Cerebellar cortex (tissue), 1 donor: ENCODE data around the gene FGF9.

Experiments
- DNase-seq: peaks from one replicate; pipeline ENCODE4 v3.0.0-alpha.2; 2015; ENCODE audit warnings: low spot score

FGF9 gene

DNA sequence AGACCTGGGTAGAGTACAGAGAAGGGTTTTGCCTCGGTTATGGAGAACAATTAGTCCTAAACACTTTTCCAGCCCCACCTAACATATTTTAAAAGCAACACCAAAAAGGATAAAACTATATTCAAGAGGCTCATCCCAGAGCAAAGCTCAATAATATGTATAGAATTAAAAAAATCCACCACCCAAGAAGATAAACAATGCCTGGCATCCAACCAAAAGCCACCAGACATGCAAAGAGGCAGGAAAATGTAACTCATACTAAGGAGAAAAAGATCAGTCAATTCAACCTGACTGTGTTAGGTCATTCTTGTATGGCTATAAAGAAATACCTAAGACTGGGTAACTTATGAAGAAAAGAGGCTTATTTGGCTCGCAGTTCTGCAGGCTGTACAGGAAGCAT is 39.3 kb downstream of the FGF9 start:
- DNase-seq: no peak

DNA sequence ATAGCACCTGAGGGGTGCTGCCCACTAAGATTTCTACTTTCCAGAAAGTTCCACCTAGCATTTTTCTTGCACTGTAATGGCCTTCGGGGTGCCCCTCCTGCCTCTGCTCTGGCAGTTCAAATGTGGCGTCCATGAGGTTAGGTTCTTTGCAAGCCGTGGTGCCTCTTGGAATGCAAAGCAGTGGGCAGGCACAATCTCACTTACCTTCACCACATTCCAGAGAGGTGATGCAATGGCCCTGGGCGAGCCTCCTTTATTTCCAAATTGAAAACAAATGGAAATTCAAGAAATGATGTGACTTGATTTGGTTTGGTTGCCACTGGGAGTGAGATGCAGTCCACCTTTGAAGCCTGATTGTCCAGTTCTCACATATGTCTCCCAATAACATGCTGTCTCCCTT is 46.9 kb downstream of the FGF9 start:
- DNase-seq: no peak

DNA sequence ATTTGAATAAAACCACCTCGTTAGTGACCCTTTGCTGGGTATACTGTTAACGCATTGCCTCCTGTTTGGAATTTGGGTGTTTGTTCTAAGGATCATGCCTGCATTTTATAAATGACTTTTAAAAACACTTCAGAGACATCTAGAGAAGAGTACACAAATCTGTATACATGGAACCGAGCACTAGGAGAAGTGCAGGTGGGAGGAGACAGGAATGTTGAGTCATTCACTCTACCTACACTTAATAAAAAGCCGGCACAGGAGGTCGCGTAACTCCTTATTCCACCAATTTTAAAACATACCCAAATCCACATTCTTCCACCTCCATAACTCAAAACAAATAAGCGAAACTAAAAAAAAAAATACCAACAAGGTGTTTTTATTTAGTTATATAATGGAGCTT is 48.6 kb downstream of the FGF9 start:
- no peak for DNase-seq

DNA sequence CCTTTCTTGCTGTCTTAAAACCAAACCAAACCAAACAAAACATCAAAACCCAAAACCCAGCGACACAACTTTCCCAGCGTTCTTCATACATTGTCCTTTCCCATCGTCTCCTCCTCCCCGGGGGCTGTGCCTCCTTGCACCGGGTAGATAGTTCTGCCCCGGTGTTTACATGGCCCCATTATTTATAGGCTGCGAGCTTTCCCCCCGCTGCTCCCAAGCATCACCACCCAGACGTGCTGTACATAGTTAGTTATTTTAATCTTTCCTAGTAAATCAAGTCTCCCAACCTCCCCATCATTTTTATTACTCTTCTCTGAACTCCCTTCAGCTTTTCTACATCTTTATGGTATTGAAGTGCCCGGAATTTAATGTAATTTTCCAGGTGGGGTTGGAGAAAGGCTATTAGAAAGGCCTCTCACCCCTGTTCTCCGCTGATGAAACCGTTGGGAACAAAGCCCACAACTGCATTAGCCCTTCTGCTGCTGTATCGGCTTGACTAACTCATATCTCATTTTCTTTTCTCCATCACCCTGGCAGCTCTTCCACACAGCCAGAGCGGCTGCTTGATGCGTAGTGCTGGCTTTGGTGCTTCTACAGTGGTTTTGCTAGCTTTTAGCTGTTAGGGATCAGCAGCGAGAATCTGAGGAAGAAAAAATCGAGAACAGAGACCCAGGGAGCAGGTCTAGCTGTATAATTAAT is 53.1 kb downstream of the FGF9 start:
- DNase-seq: no peak

DNA sequence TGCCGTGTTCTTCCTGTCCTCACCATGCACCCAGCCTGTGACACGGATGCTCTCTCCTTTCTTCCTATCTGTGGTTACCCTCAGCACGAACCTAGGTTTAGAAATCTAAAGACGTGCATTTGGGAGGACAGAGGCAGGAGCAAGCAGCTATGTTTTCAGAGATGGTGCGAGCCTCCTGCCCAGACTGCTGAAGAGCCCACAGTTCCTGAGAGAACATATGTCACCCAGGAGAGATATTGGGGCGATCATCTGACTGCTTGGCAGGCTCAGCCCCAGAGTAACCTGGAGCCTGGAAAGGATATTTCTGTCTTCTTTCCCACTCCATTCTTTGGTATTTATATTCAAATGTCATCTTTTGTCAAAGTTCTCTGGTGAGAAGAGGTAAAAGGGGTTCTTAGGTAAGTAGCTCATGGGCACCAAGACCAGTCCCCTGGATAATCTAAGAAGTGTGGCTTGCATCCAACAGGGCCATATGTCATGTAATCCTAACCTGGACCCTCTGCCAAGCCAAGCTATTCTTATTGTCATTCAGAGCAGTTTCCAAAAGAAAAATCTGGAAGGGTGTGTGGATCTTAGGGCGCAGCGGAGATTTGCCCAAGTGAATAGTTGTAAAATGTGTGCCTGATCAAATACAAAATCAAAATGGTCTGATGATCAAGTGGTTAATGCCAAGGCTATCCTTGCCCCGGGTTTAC is 59.5 kb downstream of the FGF9 start:
- peak; percentile 91 for DNase-seq

DNA sequence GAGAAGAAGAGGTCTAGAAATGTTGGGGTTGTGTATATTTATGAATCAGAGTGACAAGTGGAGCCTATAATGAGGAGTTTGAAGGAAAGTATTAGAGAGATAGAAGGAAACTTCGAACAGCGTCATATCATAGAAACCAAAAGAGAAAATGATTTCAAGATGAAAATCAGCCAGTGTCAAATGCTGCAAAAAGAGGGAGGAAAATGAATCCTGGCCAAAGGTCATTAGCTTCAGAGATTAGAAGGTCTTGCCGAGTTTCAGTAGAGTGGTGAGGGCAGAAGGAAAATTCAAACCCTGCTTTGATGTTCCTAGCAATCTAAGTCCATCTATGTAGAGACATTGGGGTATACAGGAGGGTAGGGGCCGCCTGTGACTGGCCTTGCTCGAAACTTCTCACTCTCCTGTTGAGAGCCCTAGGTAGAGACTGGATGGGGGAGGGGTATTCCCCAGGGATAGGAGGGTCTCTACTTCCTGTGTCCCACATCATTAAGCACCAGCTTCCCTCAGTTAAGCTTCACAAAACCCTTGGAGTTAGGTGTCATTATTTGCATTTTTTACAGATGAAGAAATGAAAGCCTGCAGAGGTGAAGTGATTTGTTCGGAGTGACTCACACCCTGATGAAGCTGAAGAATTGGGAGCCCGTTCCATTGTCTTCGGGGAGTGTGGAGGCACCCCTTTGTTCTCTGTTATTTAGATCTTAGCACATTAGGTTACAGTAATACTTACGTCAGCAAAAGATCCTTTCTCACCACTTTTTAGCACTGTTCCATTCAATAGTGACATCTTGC is 62.8 kb downstream of the FGF9 start:
- DNase-seq: no peak

DNA sequence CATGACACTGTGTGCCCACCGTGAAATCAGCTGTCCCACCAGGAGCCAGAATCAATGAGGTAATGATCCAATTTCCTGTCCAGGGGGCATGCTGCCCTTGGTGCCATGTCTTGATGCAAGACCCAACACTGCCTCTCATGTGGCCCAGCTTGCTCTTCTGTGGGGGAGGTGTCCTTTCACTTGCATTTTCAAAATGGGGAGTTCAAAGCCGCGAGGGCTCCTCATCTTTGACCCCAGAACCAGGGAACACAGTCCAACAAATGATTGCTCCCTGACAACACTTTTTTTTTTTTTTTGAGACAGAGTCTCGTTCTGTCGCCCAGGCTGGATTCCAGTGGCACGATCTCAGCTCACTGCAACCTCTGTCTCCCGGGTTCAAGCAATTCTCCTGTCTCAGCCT is 64.1 kb downstream of the FGF9 start:
- no peak for DNase-seq

DNA sequence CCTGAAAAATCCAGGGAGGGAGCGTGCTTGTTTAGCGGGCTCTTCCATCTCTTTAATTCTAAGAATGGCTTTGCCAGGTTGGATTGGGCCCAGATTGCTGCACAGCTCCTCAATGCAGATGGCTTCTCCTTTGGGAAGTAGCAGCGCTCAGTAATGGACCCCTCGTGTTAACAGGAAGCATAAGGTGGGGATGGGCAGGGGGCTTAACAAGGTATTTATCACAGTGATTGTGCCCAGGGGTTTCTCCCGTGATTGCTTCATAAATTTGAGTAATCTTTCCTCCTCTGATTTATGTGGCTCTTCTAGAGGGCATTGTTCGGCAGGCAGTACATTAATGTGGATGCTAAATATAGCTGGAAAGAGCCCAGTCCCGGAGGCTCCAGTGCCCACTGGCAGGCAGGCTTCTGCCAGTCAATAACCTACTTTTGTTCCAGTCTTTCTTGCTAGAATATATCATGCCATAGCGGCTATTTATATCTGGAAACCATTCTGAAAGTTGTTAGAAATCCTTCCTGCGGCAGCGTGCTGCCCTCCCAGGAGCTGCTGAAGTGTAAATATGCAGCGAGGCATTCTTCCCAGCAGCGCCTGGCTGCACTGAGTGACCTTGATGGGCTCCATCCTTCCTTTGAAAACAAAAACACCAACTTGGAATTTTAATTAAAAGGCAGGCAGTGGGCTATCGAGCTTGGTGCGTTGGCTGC is 65.0 kb downstream of the FGF9 start:
- peak; percentile 90 for DNase-seq

DNA sequence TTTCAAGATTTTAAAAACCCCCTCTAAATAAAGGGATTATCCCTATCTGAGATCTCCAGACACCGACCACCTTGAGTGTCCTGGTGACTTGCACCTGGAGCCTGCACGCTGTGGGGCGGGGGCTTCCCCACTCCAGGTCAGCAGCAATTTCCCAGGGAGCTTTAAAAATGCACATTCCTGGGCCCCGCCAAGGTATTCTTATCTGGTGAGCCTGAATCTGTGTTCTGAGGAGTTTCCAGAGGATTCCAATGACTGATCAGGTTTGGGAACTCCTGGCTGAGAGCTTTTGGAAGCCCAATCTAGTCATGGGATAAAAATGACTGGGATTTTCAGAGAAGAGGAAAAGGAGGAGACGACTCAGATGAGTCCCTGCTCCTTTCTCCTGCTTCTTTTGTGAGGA is 66.1 kb downstream of the FGF9 start:
- no peak for DNase-seq

DNA sequence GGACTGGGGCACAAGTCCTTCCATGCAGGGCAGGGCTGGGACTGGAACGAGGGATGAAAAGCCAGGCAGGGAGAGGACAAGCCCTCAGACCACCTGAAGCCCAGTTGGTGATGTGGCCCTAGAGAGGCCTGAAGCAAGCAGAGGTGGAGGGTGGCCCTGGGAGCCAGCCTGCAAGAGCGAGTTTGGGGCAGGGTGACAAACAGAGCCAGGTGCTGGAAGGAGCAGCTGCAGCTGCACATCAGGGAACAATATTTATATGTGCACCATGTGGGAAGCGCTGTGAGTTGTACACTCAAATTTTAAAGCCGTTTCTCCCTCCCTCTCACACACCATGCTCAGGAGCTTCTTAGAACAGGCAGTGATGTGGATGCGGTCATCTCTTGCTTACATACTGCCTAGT is 67.8 kb downstream of the FGF9 start:
- no peak for DNase-seq

DNA sequence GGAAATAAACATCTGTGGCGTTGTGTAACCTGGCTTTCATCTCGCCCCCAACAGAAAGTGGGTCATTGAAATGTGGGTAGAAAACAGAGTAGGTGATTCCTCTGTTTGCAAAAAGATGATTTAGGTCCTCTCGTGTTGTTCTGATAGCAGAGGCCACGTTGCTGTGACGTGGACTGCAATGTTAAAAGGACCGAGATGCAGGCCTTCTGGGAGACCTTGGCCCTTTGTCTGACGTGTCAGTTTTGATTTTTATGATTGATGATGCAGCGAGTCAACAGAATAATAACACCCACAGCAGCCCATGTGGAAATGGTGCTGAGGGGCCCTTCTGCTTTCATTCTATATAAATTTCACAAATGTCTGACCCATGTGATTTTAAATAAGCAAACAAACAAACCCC is 68.9 kb downstream of the FGF9 start:
- no peak for DNase-seq

DNA sequence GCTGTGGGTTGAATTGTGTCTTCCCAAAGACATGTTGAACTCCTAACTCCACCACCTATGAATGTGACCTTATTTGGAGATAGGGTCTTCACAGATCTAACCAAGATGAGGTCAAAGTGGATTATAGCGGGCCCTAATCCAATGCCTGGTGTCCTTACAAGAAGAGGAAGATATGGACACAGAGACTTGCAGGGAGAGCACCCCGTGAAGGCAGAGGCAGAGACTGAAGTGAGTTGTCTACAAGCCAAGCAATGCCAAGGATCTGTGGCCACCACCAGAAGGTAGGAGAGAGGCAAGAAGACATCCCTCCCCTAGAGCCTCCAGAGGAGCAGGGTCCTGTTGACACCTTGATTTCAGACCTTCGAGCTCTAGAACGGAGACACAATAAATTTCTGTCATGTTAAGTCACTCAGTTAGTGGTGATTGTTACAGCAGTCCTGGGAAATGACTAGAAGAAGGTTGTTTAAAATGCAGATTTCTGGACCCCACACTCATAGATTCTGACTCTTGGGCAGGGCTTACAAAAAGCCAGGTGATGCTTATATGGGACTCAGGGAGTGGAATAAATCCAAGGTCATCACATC is 70.6 kb downstream of the FGF9 start:
- no peak for DNase-seq

DNA sequence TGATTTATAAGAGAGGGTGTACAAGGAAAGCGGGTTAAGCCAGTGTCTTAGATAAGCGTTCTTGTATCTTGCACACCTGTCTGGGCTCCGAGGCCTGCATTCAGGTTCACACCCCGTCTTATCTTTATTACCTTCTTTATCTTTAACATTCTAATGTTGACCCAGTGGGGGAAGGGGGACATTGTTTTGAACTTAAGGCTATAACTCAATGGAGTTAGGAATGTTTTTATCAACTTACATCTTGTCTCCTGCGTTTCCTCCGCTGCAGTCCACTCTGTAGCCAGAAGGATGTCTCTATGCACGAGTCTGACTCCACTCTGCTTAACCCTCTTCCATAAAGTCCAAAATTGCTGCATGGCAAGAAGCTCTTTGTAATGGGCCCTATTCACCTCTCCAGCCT is 71.2 kb downstream of the FGF9 start:
- DNase-seq: no peak

DNA sequence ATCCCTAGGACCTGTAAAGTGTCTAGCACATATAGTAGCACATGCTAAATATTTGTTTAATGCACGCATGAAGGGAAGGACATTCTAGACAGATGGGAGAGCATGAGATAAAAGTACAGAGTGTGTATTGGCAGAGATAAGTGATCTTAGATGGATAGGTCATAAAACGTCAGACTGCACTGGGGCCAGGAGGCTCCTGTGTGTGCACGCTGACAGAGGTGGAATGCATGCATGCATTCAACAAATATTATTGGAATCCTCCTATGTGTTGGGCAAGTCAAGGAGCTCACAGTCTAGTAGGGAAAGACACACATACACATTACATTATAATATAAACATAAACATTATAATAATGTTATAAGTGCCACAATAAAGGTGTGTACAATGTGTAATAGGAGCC is 73.3 kb downstream of the FGF9 start:
- no peak for DNase-seq

DNA sequence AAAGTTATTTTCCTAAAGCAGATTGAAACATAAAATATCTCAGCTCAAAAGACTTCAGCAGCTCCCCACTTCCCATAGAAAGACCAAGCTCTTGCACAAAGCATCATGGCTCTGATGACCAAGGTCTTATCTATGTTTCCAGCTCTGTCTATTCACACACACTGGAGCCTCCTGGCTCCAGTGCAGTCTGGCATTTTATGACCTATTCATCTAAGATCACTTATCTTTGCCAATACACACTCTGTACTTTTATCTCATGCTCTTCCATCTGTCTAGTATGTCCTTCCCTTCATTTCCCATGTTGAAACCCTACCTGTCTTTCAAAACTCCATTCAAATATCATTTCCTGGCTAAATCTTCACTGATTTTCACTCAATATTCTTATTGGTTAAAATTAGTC is 74.4 kb downstream of the FGF9 start:
- DNase-seq: no peak

DNA sequence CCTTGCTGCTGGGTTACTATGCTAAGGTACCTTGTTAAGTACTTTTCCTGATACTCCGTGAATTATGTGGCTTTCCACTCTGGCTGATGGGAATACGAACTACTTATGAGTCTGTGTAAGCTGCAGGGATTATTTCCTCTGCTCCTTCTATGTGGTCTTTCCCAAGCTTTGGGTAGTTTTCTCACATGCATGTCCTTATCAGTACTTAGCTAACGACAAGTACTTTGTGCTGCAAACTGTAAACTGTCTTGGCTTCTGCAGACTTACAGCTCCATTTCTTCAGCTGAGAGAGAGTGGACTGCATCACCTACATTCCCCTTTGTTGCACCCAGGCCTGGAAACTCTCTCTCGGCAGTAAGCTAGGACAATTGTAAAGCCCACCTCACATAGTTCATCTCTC is 76.6 kb downstream of the FGF9 start:
- DNase-seq: no peak

DNA sequence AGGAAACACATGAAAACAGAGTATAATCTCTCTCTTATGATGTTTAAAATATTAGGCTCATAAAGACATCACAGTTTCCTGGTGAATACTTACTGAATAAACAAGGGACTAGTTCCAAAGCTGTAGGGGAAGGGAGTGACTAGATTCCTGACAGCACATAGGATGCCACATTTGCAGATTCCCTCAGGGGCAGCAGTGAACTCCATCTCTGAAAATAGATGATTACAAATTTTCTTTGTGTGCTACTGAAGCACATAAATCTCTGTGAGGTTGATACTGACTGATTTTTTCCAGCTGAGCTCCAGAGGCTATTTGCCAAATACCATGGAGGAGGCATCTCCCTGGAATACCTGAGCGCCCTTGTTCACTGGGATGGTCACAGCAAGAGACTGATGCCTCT is 77.3 kb downstream of the FGF9 start:
- no peak for DNase-seq

DNA sequence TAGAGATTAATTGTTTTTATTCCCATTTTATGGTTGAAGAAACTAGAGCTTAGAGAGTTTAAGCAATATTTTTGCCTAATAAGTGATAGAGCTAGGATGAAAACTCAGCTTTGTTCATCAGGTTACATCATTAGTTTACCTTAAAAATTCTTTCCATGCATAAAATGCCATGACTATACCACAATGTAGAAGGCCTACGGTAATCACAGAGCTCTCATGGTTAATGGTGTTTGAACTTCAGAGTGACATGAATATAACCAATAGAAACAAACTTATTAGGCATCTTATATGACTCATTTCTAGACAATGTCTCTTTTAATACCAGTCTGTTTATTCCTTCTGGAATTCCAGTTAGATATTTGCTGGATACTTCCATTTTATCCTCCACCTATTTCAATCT is 78.5 kb downstream of the FGF9 start:
- DNase-seq: no peak

DNA sequence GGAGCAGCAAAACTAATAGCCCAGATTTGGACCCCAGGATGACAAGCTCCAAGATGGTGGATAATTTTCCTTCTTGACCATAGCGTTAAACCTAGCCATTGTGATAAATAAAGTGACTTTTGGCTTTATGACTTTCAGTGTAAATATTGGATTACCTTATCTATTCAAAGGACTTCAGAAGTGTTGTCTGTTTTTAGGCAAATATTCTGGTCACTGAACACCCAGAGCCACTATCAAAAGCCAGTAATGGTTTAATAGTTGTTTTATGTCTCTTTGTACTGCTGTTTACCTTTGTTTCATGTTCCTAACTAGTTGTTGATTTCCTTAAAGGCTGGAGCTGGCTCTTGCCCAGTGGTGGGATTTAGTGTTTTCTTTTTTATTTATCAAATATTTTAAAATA is 81.6 kb downstream of the FGF9 start:
- DNase-seq: no peak

DNA sequence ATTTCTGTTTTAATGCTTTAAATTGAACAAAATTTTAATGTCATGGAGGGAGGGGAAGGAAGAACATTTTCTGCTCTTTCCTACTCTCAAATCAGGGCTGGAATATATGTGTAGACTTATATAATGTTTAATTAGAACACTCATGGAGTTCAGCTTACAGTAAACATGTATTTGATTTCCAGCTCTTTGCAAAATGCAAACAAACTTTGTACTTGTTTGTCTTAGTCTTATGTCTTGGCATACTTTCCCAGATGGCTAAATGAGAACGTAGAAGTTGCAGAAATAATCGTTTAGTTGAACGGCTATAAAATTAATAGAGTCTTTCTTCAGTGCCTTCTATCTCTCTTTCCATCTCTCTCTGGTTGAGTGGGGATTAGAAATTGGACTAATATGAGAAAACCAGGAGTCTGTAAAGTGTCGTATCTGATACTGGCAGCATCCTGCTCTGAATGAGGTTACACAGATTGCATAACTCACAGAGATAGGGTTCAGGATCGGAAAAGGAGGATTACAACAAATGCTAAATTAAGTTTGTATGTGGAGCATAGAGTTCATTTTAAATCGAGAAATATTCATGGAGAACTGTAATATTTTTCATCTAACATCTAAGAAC is 82.3 kb downstream of the FGF9 start:
- no peak for DNase-seq
